ENCODE results near the gene FCER2.

FCER2 gene

DNA sequence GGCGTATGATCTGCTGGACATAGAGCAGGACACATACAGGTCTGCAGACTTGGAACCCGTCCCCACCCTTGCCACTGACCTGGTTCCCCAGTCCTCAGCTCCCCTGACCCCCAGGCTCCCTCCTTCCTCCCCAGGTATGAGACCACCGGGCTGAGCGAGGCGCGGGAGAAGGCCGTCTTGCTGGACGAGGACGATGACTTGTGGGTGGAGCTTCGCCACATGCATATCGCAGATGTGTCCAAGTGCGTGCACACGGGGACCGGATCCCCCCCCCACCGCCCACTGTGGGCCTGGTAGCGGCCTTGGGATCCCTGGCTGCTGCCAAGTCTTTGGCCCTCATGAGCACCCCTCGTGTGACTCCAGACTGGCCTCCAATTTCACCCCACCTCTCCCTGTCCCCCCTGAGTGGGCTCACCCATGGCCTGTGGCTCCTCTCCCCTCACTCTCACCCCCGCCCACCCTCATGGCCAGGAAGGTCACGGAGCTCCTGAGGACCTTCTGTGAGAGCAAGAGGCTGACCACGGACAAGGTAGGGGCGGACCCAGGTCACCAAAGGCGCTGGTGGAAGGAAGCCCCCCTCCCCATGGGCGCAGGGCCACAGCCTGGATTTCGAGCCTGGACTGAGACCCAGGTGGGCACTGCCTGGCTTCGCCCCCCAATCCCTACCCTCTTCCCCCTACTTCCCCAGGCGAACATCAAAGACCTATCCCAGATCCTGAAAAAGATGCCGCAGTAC lies 59.5 kb downstream of the FCER2 start:
- Histone ChIP-seq H3K9ac (ENCODE audit: low read depth, low read length) (no peak overlapping the region), H3K4me3 (ENCODE audit: low read length) (no peak overlapping the region), H3K27me3 (ENCODE audit: insufficient read depth, low read length) (no peaks in the 10 kb centered on the region), H3K9me3 (ENCODE audit: insufficient read depth, low read depth, low read length) (no peaks in the 10 kb centered on the region), H3K27ac (ENCODE audit: low read depth, low read length) (no peak overlapping the region), H3K4me1 (ENCODE audit: insufficient read depth, low read length) (no peaks in the 10 kb centered on the region), H3K36me3 (ENCODE audit: insufficient read depth, low read length) (no peaks in the 10 kb centered on the region)
- 95% methylated on average over 27 of the region's 27 CpGs for WGBS

- no peaks in the 10 kb centered on the region for H3K9me3 ChIP-seq (ENCODE audit: insufficient read depth, low read depth, low read length)
Measured at GRCh38 chr19:7641290-7642276, 60.3 kb downstream of the FCER2 start.

GRCh38 chr19:7640803-7641202 lies 61.1 kb downstream of the FCER2 start:
- H3K9ac ChIP-seq (ENCODE audit: low read depth, low read length): no peak overlapping the region
- no peak overlapping the region for H3K4me3 ChIP-seq (ENCODE audit: low read length)
- H3K27ac ChIP-seq (ENCODE audit: low read depth, low read length): no peak overlapping the region
- no peaks in the 10 kb centered on the region for H3K36me3 ChIP-seq (ENCODE audit: insufficient read depth, low read length)
- H3K9me3 ChIP-seq (ENCODE audit: insufficient read depth, low read depth, low read length): no peaks in the 10 kb centered on the region
- H3K27me3 ChIP-seq (ENCODE audit: insufficient read depth, low read length): peaks cover 9% of the 10 kb centered on the region
- no peaks in the 10 kb centered on the region for H3K4me1 ChIP-seq (ENCODE audit: insufficient read depth, low read length)
- 95% methylated on average over 11 of the region's 11 CpGs for WGBS

More at GRCh38 chr19:7641290-7642276, 60.3 kb downstream of the FCER2 start:
- Histone ChIP-seq H3K36me3 (ENCODE audit: insufficient read depth, low read length) (no peaks in the 10 kb centered on the region), H3K27ac (ENCODE audit: low read depth, low read length) (no peak overlapping the region), H3K4me3 (ENCODE audit: low read length) (no peak overlapping the region), H3K9ac (ENCODE audit: low read depth, low read length) (no peak overlapping the region), H3K27me3 (ENCODE audit: insufficient read depth, low read length) (peaks cover 2% of the 10 kb centered on the region), H3K4me1 (ENCODE audit: insufficient read depth, low read length) (no peaks in the 10 kb centered on the region)
- WGBS: 90% methylated on average over 41 of the region's 43 CpGs

DNA sequence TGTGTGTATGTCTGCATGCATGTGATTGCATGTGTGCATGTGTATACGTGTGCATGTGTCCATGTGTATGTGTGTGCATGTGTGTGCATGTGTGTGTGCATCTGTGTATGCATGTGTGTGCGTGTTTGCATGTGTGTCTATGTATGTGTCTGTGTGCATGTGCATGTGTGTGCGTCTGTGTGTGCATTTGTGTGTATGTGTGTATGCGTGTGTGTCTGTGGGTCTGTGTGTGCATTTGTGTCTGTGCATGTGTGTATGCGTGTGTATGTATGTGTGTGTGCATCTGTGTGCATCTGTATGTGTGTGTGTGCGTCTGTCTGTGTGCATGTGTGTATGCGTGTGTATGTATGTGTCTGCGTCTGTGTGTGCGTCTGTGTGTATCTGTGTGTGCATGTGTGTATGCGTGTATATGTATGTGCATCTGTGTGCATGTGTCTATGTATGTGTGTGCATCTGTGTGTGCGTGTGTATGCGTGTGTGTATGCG lies 62.0 kb downstream of the FCER2 start:
- Histone ChIP-seq H3K4me1 (ENCODE audit: insufficient read depth, low read length) (no peaks in the 10 kb centered on the region), H3K27ac (ENCODE audit: low read depth, low read length) (no peak overlapping the region), H3K9ac (ENCODE audit: low read depth, low read length) (no peak overlapping the region), H3K9me3 (ENCODE audit: insufficient read depth, low read depth, low read length) (no peaks in the 10 kb centered on the region), H3K4me3 (ENCODE audit: low read length) (no peak overlapping the region), H3K27me3 (ENCODE audit: insufficient read depth, low read length) (peaks cover 18% of the 10 kb centered on the region), H3K36me3 (ENCODE audit: insufficient read depth, low read length) (no peaks in the 10 kb centered on the region)
- 94% methylated on average over 13 of the region's 13 CpGs for WGBS

GRCh38 chr19:7638802-7639465 lies 63.0 kb downstream of the FCER2 start:
- Histone ChIP-seq H3K9me3 (ENCODE audit: insufficient read depth, low read depth, low read length) (no peaks in the 10 kb centered on the region), H3K4me1 (ENCODE audit: insufficient read depth, low read length) (no peaks in the 10 kb centered on the region), H3K27ac (ENCODE audit: low read depth, low read length) (no peak overlapping the region), H3K36me3 (ENCODE audit: insufficient read depth, low read length) (no peaks in the 10 kb centered on the region), H3K4me3 (ENCODE audit: low read length) (no peak overlapping the region), H3K27me3 (ENCODE audit: insufficient read depth, low read length) (peaks cover 22% of the 10 kb centered on the region), H3K9ac (ENCODE audit: low read depth, low read length) (no peak overlapping the region)
- WGBS: 91% methylated on average over 12 of the region's 12 CpGs
